Activated CD8-positive, alpha-beta memory T cell treated with anti-CD3 and anti-CD28 coated beads, Interleukin-2, amount 50 U/mL, for 24 hours (primary cell): ENCODE data around the gene SLC25A42.

Source experiments
- DNase-seq: peaks from one replicate; pipeline ENCODE4 v3.0.0-alpha.2; 2020; ENCODE audit errors: extremely low read depth

The SLC25A42 gene

DNA sequence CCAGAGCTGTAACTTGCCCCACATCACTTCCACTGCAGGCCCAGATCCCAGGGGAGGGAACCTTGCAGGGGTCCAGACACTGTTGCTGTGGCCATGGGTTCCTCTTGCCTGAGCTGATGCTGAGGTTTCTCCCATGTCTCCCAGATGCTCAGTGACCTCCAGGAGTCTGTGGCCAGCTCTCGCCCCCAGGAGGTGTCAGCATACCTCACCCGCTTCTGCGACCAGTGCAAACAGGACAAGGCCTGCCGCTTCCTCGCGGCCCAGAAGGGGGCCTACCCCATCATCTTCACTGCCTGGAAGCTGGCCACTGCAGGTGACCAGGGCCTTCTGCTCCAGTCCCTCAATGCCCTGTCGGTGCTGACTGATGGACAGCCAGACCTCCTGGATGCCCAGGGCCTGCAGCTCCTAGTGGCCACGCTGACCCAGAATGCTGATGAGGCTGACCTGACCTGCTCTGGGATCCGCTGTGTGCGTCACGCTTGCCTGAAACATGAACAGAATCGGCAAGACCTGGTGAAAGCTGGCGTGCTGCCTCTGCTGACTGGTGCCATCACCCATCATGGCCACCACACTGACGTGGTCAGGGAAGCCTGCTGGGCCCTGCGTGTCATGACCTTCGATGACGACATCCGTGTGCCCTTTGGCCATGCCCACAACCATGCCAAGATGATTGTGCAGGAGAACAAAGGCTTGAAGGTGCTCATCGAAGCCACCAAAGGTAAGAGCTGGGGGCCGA is 12.1 kb upstream of the SLC25A42 start:
- DNase-seq, result no peak

DNA sequence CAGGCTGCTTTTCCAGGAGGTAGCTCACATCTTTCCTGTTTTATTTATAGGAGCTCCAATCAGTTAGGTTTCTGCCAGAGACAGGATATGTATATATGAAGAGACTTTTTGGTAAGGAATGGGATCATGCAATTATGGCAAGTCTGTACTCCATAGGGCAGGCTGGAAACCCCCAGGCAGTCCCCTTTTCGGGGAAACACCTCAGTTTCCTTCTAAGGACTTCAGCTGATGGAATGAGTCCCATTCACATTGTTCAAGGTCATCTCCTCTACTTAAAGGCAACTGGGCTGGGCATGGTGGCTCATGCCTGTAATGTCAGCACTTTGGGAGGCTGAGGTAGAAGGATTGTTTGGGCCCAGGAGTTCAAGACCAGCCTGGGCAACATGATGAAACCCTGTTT is 10.9 kb upstream of the SLC25A42 start:
- no peak for DNase-seq

GRCh38 chr19:19053508-19054314 is 10.1 kb upstream of the SLC25A42 start:
- DNase-seq, result no peak

- DNase-seq, result no peak
Observed at GRCh38 chr19:19054315-19054938, 9.4 kb upstream of the SLC25A42 start.

DNA sequence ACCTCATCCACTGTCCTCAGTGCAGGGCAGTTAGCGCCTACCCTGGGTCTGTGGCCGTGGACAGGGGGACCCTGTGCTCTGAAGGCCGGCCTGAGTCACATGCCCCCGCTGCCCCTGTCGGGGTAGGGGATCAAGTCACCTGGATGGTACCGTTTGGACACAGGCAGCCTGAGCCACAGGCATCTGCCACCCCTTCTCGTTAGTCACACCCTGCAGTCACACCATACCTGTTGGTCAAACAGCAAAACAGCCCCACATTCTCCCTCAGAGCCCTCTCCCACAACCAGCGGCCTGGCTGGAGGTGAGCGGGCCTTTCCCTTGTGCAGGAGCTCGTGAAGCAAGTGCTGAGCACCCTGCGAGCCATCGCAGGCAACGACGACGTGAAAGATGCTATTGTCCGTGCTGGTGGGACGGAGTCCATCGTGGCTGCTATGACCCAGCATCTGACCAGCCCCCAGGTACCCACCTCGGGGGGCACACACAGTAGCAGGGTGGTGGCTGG is 8.8 kb upstream of the SLC25A42 start:
- no peak for DNase-seq

- no peak for DNase-seq
Observed at GRCh38 chr19:19055701-19056100, 8.1 kb upstream of the SLC25A42 start.

- DNase-seq, result no peak
Observed at GRCh38 chr19:19056636-19057275, 7.0 kb upstream of the SLC25A42 start.

DNA sequence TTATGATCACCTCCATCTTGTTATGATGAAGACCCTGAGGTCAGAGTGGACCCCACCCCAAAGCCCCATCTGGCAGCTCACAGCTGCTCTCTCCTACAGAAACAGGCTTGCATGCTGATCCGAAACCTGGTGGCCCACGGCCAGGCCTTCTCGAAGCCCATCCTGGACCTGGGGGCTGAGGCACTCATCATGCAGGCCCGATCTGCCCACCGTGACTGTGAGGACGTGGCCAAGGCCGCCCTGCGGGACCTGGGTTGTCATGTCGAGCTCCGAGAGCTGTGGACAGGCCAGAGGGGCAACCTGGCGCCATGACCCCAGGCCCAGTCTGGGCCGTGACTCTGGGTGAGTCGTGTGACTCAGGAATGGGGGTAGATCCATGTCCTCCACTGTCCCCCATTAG is 6.5 kb upstream of the SLC25A42 start:
- no peak for DNase-seq

GRCh38 chr19:19057720-19058119 is 6.1 kb upstream of the SLC25A42 start:
- no peak for DNase-seq

DNA sequence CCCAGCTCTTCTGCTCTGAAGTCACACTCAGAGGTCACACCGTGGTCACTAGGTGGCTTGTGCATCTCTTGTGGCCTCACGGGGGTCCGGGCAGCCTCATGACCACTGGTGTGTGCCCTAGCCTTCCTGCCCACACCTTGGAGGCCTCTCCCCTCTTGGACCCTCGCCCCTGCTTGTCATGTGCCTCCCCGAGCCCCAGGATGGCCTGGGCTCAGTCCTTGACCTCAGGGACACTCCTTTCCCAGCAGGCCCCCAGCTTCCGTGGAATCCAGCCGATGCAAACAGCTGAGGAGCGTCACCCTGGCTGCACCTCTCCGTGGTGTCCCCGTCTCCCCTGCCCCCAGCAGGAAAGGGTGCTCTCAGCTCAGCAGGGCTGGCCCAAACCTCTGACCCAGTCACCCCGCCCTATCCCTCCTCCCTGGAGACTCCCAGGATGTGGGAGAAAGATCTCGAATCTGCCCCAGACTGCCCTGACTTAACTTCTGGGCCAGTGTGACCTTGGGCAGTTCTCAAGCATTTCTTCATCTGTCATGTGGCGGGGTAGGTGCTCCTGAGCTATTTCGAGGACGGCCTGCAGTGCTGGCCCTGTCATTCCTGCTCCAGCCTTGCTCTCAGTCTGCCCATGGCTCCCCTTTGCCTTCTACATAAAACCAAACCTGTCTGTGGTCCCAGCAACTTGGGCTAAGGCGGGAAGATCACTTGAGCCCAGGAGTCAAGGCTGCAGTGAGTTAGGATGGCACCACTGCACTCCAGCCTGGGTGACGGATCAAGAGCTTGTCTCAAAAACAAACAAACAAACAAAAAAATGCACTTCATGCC is 4.6 kb upstream of the SLC25A42 start:
- DNase-seq, result no peak

DNA sequence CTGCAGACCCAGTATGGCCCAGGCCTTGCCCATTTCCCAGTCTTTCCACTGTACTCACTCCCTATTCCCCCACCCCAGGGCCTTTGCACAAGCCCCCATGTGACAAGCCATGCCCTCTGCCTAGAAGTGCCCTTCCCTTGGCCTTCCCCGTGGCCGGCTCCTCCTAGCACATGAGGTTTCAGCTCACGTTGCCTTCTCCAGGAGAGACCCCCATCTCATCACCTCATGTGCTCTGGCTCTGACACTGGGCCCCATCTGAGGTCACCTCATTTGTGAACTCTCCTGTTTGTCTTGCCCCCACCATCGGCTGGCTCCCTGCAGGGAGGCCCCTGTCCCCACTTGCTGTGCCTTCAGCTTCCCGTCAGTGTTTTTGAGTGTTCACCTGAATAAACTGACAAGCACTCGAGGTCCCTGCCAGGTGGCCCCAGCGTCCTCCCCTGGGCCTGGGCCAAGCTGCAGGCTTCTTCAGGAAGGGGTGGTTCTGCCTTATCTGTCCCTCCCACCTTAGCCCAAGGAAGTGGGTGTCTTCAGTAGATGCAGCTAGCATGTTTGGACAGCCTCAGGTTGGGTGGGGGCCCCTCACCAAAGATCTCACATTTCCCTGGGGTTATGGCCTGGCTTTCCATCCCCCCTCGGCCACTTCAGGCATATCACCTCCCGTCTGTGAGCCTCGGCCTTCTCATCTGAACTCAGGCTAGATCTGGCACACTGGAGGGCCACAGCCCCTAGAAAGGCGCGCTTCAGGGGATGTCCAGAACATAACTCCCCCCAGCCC is 3.8 kb upstream of the SLC25A42 start:
- DNase-seq, result no peak

DNA sequence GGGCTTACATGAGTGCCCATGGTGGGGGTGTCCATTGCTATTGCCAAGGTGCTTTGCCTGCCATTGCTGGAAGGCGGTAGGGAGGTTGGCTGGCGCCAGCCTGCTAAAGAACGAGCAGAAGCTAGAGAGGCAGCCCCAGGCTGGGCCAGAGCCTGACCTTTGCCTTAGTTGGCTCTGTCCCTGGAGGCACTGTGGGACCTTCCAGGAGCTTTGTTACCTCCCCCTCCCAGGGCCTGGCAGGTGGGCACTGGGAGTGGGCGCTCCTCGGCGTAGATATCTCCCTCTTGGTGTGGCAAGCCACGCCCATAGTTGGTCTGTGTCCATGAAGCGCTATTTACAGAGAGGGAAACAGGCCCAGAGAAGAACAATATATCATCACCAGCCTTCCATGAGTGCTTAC is 2.3 kb upstream of the SLC25A42 start:
- no peak for DNase-seq

- no peak for DNase-seq
Observed at GRCh38 chr19:19062454-19063182, 1.2 kb upstream of the SLC25A42 start.

DNA sequence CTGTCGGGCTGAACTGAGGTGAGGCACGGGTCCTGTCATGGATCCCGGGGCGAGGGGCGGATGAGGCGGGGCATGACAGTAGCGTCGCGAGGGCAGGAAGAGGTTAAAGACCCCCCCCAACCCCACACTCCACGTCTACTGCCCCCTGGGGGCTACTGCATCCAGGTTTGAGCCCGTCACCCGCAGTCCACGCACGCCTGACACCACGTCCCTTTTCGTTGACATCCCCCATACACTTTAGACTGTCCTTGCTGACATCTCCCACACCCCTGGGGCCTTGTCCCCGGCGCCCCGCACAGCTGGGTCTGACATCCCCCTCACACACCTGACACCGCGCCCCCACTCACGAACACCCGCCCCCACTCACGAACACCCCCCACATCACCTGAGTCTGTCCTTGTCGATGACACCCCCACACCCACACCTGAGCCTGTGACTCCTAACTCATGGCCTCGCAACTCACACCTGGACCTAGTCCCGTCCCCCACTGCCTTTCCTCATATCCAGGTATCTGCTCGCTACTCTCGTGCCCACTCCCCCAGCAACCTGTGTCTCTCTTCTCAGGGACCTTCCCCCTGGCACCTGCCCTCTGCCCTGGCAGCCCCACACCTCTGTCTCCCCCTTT is 416 bp downstream of the SLC25A42 start:
- no peak for DNase-seq

DNA sequence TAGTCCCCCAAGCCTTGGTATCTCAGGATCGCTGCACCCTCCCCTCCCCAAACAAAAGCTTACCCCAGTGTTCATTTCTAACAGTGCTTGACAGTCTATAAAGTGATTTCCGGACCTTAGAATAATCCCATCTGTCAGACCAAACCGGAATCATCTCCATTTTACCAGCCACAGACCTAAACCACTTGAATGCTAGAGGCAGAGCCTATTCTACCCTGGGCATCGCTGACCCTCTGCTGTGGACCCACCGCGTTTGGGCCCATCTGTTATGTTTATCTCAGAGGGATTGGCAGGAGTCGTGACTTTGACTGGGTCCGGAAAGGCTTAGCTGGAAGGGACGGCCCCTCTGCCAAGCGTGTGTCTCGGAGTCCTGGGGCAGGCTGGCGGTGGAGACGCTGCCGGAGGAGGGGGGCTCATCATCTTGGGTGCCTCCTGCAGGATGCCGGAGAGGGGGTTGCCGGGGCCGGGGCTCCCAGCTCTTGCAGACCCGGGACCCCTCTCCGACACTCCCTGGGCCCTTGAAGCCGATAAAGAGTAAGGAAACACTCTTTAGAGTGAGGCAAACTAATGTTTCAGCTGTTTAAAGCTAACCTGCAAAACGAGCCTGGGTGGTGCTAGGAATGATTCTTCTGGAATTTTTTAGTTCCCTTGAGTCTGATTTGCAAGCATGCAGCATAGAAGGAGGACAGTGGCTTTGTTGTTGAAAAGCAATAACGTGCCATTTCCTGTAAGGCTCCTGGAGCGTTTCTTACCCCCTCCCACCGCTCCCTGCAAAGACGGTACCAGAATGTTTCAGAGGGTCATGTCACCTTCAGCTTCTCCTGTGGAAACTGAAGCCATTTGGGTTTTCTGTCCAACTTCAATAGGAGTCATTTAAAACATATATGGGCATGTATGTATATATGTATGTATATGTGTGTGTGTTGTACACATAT is 1.3 kb downstream of the SLC25A42 start:
- no peak for DNase-seq

- DNase-seq, result no peak
Observed at GRCh38 chr19:19067276-19068072, 3.7 kb downstream of the SLC25A42 start.
